Endothelial cell of umbilical vein (primary cell): ENCODE data around the gene ANAPC16.

Experiments
- EZH2 ChIP-seq: IDR thresholded peaks from 2 replicates; pipeline ENCODE4 v1.6.1; 2012; ENCODE audit warnings: borderline replicate concordance, low read depth, mild to moderate bottlenecking, moderate library complexity, low read length, inconsistent platforms; ENCODE audit not compliant: severe bottlenecking
- FOS ChIP-seq: IDR thresholded peaks from 2 replicates; pipeline ENCODE4 v1.6.1; 2011; ENCODE audit warnings: mild to moderate bottlenecking, low read length, moderate library complexity, borderline replicate concordance; ENCODE audit not compliant: insufficient read depth
- GATA2 ChIP-seq: IDR thresholded peaks from 2 replicates; pipeline ENCODE4 v1.7.0; 2011; ENCODE audit warnings: low read depth, mild to moderate bottlenecking, moderate library complexity, mixed read lengths, low read length; ENCODE audit not compliant: insufficient read length, insufficient read depth
- JUN ChIP-seq: IDR thresholded peaks from 2 replicates; pipeline ENCODE4 v1.6.1; 2011; ENCODE audit warnings: borderline replicate concordance, low read depth; ENCODE audit not compliant: insufficient read length, insufficient read depth
- POLR2A ChIP-seq: IDR thresholded peaks from 2 replicates; pipeline ENCODE4 v1.6.1; 2012; ENCODE audit warnings: low read depth, mild to moderate bottlenecking, control low read depth, low read length
- POLR2AphosphoS5 ChIP-seq: IDR thresholded peaks from 2 replicates; pipeline ENCODE4 v1.6.1; 2012; ENCODE audit warnings: low read depth, mild to moderate bottlenecking, control low read depth, low read length, moderate library complexity; ENCODE audit not compliant: insufficient read depth
- TF ChIP-seq, protein P1 (sequence below), 2 donors: IDR thresholded peaks; 1 replicate in 1 of 2; 2 replicates in 1 of 2; pipeline ENCODE4 v1.5.1; 2011; ENCODE audit warnings: low read length in 2 of 2, mild to moderate bottlenecking in 2 of 2, moderate library complexity in 2 of 2, control low read depth in 1 of 2, inconsistent platforms in 1 of 2, low read depth in 1 of 2; ENCODE audit not compliant: insufficient read depth in 1 of 2; ENCODE audit errors: extremely low read depth in 1 of 2
- TF ChIP-seq, protein P2 (sequence below): IDR thresholded peaks from 2 replicates; pipeline ENCODE4 v1.6.1; 2011; ENCODE audit not compliant: insufficient read depth, insufficient read length

DNA sequence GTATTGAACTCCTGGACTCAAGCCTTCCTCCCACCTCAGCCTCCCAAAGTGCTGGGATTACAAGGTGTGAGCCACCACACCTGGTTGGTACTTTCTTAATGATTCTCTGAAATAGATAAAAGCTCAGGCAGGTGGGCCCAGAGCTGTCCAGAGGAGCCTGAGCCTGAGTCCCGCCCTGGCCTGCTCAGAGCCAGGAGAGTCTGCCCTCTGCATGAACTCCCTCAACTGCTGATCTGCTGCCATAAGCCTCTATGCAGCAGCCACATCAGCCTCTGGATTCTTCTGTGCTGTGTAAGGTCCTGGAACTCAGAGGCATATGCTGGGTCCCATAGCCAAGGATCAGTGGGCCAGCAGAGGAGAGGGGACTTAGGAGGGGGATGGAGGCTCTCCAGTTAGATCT, 34.9 kb downstream of the ANAPC16 start:
- TF ChIP-seq POLR2A = no peak
- TF ChIP-seq, protein P1, sequence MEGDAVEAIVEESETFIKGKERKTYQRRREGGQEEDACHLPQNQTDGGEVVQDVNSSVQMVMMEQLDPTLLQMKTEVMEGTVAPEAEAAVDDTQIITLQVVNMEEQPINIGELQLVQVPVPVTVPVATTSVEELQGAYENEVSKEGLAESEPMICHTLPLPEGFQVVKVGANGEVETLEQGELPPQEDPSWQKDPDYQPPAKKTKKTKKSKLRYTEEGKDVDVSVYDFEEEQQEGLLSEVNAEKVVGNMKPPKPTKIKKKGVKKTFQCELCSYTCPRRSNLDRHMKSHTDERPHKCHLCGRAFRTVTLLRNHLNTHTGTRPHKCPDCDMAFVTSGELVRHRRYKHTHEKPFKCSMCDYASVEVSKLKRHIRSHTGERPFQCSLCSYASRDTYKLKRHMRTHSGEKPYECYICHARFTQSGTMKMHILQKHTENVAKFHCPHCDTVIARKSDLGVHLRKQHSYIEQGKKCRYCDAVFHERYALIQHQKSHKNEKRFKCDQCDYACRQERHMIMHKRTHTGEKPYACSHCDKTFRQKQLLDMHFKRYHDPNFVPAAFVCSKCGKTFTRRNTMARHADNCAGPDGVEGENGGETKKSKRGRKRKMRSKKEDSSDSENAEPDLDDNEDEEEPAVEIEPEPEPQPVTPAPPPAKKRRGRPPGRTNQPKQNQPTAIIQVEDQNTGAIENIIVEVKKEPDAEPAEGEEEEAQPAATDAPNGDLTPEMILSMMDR (IDR thresholded peaks at IDR 0.05; ENCODE audit: extremely low read depth in 1 of 2, insufficient read depth in 1 of 2, low read depth in 1 of 2, low read length in 2 of 2) = no peak
- no peak for TF ChIP-seq EZH2
- TF ChIP-seq, protein P2, sequence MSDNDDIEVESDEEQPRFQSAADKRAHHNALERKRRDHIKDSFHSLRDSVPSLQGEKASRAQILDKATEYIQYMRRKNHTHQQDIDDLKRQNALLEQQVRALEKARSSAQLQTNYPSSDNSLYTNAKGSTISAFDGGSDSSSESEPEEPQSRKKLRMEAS = no peak
- no peak for TF ChIP-seq POLR2AphosphoS5
- no peak for TF ChIP-seq GATA2
- TF ChIP-seq JUN = no peak
- TF ChIP-seq FOS = no peak
